Measurements from ENCODE around the gene TRIO.

DNA sequence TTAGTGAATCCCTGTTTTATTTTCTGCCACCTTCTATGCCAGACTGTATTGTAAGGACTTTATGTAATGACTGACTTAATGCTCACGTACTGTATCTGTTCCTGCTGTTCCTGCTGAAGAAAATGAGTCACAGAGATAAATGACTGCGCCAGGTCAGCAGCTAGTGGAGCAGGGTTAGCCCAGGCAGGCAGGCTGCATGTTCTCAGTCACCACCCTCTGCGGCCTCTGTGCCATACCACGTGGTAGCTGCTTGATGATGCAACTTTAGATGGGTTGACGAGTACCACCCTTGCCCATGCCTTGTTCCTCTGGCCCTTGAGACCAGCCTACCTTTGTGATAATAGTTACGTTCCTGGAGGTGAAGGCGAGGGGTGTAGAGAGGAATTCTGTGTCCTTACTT, 161.9 kb downstream of the TRIO start:
- TF ChIP-seq RARB (CRISPR knock-in tag; IDR thresholded peaks at IDR 0.05) = no peak
- TF ChIP-seq, protein P1, sequence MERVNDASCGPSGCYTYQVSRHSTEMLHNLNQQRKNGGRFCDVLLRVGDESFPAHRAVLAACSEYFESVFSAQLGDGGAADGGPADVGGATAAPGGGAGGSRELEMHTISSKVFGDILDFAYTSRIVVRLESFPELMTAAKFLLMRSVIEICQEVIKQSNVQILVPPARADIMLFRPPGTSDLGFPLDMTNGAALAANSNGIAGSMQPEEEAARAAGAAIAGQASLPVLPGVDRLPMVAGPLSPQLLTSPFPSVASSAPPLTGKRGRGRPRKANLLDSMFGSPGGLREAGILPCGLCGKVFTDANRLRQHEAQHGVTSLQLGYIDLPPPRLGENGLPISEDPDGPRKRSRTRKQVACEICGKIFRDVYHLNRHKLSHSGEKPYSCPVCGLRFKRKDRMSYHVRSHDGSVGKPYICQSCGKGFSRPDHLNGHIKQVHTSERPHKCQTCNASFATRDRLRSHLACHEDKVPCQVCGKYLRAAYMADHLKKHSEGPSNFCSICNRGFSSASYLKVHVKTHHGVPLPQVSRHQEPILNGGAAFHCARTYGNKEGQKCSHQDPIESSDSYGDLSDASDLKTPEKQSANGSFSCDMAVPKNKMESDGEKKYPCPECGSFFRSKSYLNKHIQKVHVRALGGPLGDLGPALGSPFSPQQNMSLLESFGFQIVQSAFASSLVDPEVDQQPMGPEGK (CRISPR knock-in tag; IDR thresholded peaks at IDR 0.05; ENCODE audit: borderline replicate concordance) = no peak
- TF ChIP-seq CSDC2 (CRISPR knock-in tag; IDR thresholded peaks at IDR 0.05) = no peak
- TF ChIP-seq ZFP30 (CRISPR knock-in tag; IDR thresholded peaks at IDR 0.05) = no peak
- TF ChIP-seq, protein P2, sequence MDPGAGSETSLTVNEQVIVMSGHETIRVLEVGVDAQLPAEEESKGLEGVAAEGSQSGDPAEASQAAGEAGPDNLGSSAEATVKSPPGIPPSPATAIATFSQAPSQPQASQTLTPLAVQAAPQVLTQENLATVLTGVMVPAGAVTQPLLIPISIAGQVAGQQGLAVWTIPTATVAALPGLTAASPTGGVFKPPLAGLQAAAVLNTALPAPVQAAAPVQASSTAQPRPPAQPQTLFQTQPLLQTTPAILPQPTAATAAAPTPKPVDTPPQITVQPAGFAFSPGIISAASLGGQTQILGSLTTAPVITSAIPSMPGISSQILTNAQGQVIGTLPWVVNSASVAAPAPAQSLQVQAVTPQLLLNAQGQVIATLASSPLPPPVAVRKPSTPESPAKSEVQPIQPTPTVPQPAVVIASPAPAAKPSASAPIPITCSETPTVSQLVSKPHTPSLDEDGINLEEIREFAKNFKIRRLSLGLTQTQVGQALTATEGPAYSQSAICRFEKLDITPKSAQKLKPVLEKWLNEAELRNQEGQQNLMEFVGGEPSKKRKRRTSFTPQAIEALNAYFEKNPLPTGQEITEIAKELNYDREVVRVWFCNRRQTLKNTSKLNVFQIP (CRISPR knock-in tag; IDR thresholded peaks at IDR 0.05; ENCODE audit: borderline replicate concordance, low read depth) = no peak
- TF ChIP-seq, protein P3, sequence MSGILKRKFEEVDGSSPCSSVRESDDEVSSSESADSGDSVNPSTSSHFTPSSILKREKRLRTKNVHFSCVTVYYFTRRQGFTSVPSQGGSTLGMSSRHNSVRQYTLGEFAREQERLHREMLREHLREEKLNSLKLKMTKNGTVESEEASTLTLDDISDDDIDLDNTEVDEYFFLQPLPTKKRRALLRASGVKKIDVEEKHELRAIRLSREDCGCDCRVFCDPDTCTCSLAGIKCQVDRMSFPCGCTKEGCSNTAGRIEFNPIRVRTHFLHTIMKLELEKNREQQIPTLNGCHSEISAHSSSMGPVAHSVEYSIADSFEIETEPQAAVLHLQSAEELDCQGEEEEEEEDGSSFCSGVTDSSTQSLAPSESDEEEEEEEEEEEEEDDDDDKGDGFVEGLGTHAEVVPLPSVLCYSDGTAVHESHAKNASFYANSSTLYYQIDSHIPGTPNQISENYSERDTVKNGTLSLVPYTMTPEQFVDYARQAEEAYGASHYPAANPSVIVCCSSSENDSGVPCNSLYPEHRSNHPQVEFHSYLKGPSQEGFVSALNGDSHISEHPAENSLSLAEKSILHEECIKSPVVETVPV (CRISPR knock-in tag; IDR thresholded peaks at IDR 0.05) = no peak
- TF ChIP-seq, protein P4, sequence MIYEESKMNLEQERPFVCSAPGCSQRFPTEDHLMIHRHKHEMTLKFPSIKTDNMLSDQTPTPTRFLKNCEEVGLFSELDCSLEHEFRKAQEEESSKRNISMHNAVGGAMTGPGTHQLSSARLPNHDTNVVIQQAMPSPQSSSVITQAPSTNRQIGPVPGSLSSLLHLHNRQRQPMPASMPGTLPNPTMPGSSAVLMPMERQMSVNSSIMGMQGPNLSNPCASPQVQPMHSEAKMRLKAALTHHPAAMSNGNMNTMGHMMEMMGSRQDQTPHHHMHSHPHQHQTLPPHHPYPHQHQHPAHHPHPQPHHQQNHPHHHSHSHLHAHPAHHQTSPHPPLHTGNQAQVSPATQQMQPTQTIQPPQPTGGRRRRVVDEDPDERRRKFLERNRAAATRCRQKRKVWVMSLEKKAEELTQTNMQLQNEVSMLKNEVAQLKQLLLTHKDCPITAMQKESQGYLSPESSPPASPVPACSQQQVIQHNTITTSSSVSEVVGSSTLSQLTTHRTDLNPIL (CRISPR knock-in tag; IDR thresholded peaks at IDR 0.05; ENCODE audit: low read depth) = no peak
- no peak for TF ChIP-seq BACH2 (CRISPR knock-in tag; IDR thresholded peaks at IDR 0.05; ENCODE audit: borderline replicate concordance)
- no peak for TF ChIP-seq TCF4 (CRISPR knock-in tag; IDR thresholded peaks at IDR 0.05; ENCODE audit: borderline replicate concordance)
- TF ChIP-seq ZFP3 (CRISPR knock-in tag; IDR thresholded peaks at IDR 0.05) = no peak
- TF ChIP-seq ZC3H10 (CRISPR knock-in tag; IDR thresholded peaks at IDR 0.05) = no peak
- TF ChIP-seq ISL1 (CRISPR knock-in tag; IDR thresholded peaks at IDR 0.05) = no peak
